Right cardiac atrium (tissue), 5 donors: ENCODE measurements around the gene PHYHD1. TPM values are rescaled to one million over a fixed set of nuclear protein-coding genes. Genes with fewer than 3 reads are reported as not detected.

Experiments used
- ATAC-seq, 2 donors: fragments of 200-7000 bp; cut with Tn5 transposase; one replicate each; pipeline versions ENCODE4 v1.8.0 to v1.9.1; 2020; ENCODE audit warnings: moderate library complexity in 2 of 2, mild to moderate bottlenecking in 1 of 2
- DNase-seq, 3 donors: peaks; one replicate each; pipeline ENCODE4 v3.0.0-alpha.2; 2020
- H3K27ac ChIP-seq: one replicate; pipeline ENCODE4 v1.5.1; 2013; ENCODE audit warnings: mild to moderate bottlenecking, low read length, control low read depth, moderate library complexity
- H3K27me3 ChIP-seq: one replicate; pipeline ENCODE4 v1.6.1; 2013; ENCODE audit not compliant: control insufficient read depth, insufficient read depth
- H3K4me1 ChIP-seq: one replicate; pipeline ENCODE4 v1.6.1; 2013; ENCODE audit warnings: low read length; ENCODE audit not compliant: control insufficient read depth, insufficient read depth
- H3K4me3 ChIP-seq: one replicate; pipeline ENCODE4 v1.5.1; 2013; ENCODE audit warnings: low read length, control low read depth
- H3K9me3 ChIP-seq: one replicate; pipeline ENCODE4 v1.6.1; 2013; ENCODE audit warnings: low read length; ENCODE audit not compliant: control insufficient read depth
- WGBS: extraction: QIAGEN DNeasy Blood & Tissue Kit; methylation state at CpG from one replicate; pipeline ENCODE4 v1.1.7; 2013; 5-methylcytosine and 5-hydroxymethylcytosine counted together
- intact Hi-C, 4 donors: fragments of 100-400 bp; cut with DNase I; formaldehyde crosslinking; loops; one replicate each; pipeline versions ENCODE4 v1.11.0 to v1.14.0; 2022 to 2023
- long read RNA-seq, 4 donors: library from polyadenylated mRNA; unstranded; transcript quantifications; one replicate each; pipeline ENCODE4 v2.0.0, GENCODE V29; 2020 to 2021
- polyA plus RNA-seq: library from polyadenylated mRNA; stranded (reverse); fragments of 200-250 nt; gene quantifications from one replicate; pipeline ENCODE4 v1.2.3, GENCODE V29; 2013
- total RNA-seq, 4 donors: library from RNA; stranded (reverse); fragmentation: NEBNext Ultra II Directional; extraction: Animal tissue kit (Norgen Biotek cat#: 25700); gene quantifications; one replicate each; pipeline ENCODE4 v1.2.1, GENCODE V29; 2021
- donor health status: healthy with polysubstance abuse.
- donor health status: DM: no; HTN: yes; CAD: no.
- donor health status: DM: no; HTN: no; CAD: no.
- donor health status: DM: no; HTN: yes; CAD: no; lungs with severe emphysema.
- donor health status: DM: yes; HTN: yes; CAD: no.

The PHYHD1 gene
- total RNA-seq (10 to 100 TPM; 30.4 to 64.4 (median 38.0) TPM), polyA plus RNA-seq (57.8 TPM)
- long read RNA-seq, donor 1, partial matches to known transcripts: 13 of 24 reads
- long read RNA-seq, donor 1, other reads (novel, unspliced or antisense): 9 of 24 reads
- long read RNA-seq, donor 2, partial matches to known transcripts: 5 of 16 reads
- long read RNA-seq, donor 2, other reads (novel, unspliced or antisense): 7 of 16 reads
- long read RNA-seq, donor 3, partial matches to known transcripts: 5 of 16 reads
- long read RNA-seq, donor 3, other reads (novel, unspliced or antisense): 10 of 16 reads
- long read RNA-seq, donor 4, partial matches to known transcripts: 13 of 24 reads
- long read RNA-seq, donor 4, other reads (novel, unspliced or antisense): 8 of 24 reads

- no peaks in the 10 kb centered on the region for H3K9me3 ChIP-seq
- peak within 1 kb of the TSS; percentile 93 for H3K27ac ChIP-seq
- intact Hi-C loops: loop anchor here in 3 of 4 donors (5.0 kb wide), 1 partner anchor 38 kb away; the partner anchor contains the start of genes KYAT1 (in 3 of the 3) and LRRC8A (in 3 of the 3)
- no peaks in the 10 kb centered on the region for H3K27me3 ChIP-seq
- peak; percentile 78 to 91 (median 87) for DNase-seq
- H3K4me3 ChIP-seq: peak within 1 kb of the TSS; percentile 54
- WGBS: 31% methylated on average over 13 of the region's 13 CpGs
- ATAC-seq: peak; percentile 37 to 58
- peaks cover 6% of the 10 kb centered on the region for H3K4me1 ChIP-seq
These were observed at the start of gene PHYHD1 for GRCh38 chr9:128920381-128921058. Gene PHYHD1 (plus strand): TSS chr9:128920982. CDS start chr9:128922324, 1,342 bp downstream.

- H3K4me1 ChIP-seq: peaks cover 8% of the 10 kb centered on the region
- no peak overlapping the region for H3K4me3 ChIP-seq
- peak overlapping the region; percentile 62 for H3K27ac ChIP-seq
- DNase-seq (no peak), ATAC-seq (no peak)
- 77% methylated on average over 5 of the region's 5 CpGs for WGBS
- no peaks in the 10 kb centered on the region for H3K27me3 ChIP-seq
- no peaks in the 10 kb centered on the region for H3K9me3 ChIP-seq
- intact Hi-C loops: no loop called here
These were observed 42.9 kb upstream of the PHYHD1 start for GRCh38 chr9:128877852-128878251.

GRCh38 chr9:128881884-128882676 is 38.7 kb upstream of the PHYHD1 start, which contains the start of the genes KYAT1 and LRRC8A:
Gene KYAT1 (minus strand): TSS chr9:128881950. CDS start chr9:128845405, 36,545 bp downstream.
Gene LRRC8A (plus strand): TSS chr9:128882133. CDS start chr9:128907165, 25,032 bp downstream.
- WGBS: under 1% methylated on average over 70 of the region's 70 CpGs
- H3K27me3 ChIP-seq: no peaks in the 10 kb centered on the region
- no peaks in the 10 kb centered on the region for H3K9me3 ChIP-seq
- ATAC-seq: peak; percentile 91
- peak within 1 kb of the TSS; percentile 90 for H3K4me3 ChIP-seq
- peak within 1 kb of the TSS; percentile 97 for H3K27ac ChIP-seq
- intact Hi-C loops: loop anchor here in 3 of 4 donors (5.0 kb wide), 1 partner anchor 40 kb away; the partner anchor contains the start of gene PHYHD1 (in 3 of the 3)
- H3K4me1 ChIP-seq: peaks cover 16% of the 10 kb centered on the region
- DNase-seq: peak; percentile 98 to 99 (median 99)

- peak overlapping the region; percentile 90 for H3K4me3 ChIP-seq
- ATAC-seq (peak in 1 of 2 donors; percentile 6), DNase-seq (peak in 2 of 3 donors; percentile 63 to 66)
- no peaks in the 10 kb centered on the region for H3K27me3 ChIP-seq
- no peaks in the 10 kb centered on the region for H3K9me3 ChIP-seq
- peaks cover 18% of the 10 kb centered on the region for H3K4me1 ChIP-seq
- intact Hi-C loops: loop anchor here in 3 of 4 donors (5.0 kb wide), 1 partner anchor 39 kb away; the partner anchor contains the start of gene PHYHD1 (in 3 of the 3)
- under 1% methylated on average over 19 of the region's 19 CpGs for WGBS
- H3K27ac ChIP-seq: peak overlapping the region; percentile 97
These were observed 37.8 kb upstream of the PHYHD1 start for GRCh38 chr9:128882677-128883603.

- H3K4me1 ChIP-seq: peaks cover 23% of the 10 kb centered on the region
These were observed 36.6 kb upstream of the PHYHD1 start for GRCh38 chr9:128884164-128884563.

GRCh38 chr9:128885376-128885775 is 35.4 kb upstream of the PHYHD1 start:
- DNase-seq: no peak
- no peak for ATAC-seq
- H3K9me3 ChIP-seq: no peaks in the 10 kb centered on the region
- intact Hi-C loops: no loop called here
- H3K27me3 ChIP-seq: no peaks in the 10 kb centered on the region
- peak overlapping the region; percentile 44 for H3K27ac ChIP-seq
- 86% methylated on average over 8 of the region's 8 CpGs for WGBS
- no peak overlapping the region for H3K4me3 ChIP-seq
- H3K4me1 ChIP-seq: peaks cover 18% of the 10 kb centered on the region

More at GRCh38 chr9:128884164-128884563, 36.6 kb upstream of the PHYHD1 start:
- DNase-seq (no peak), ATAC-seq (no peak)
- whole genome bisulfite sequencing: 46% methylated on average over 2 of the region's 2 CpGs
- no peak overlapping the region for H3K4me3 ChIP-seq
- intact Hi-C loops: loop anchor here in 3 of 4 donors (5.0 kb wide), 1 partner anchor 38 kb away; the partner anchor contains the start of gene PHYHD1 (in 3 of the 3)
- H3K9me3 ChIP-seq: no peaks in the 10 kb centered on the region
- H3K27me3 ChIP-seq: no peaks in the 10 kb centered on the region
- peak overlapping the region; percentile 0 for H3K27ac ChIP-seq

GRCh38 chr9:128885798-128886197 is 35.0 kb upstream of the PHYHD1 start:
- Histone ChIP-seq H3K4me1 (peaks cover 18% of the 10 kb centered on the region), H3K27me3 (no peaks in the 10 kb centered on the region), H3K4me3 (no peak overlapping the region), H3K9me3 (no peaks in the 10 kb centered on the region), H3K27ac (peak overlapping the region; percentile 44)
- DNase-seq (no peak), ATAC-seq (no peak)
- 60% methylated on average over 15 of the region's 15 CpGs for WGBS
- intact Hi-C loops: no loop called here

- intact Hi-C loops: no loop called here
- H3K9me3 ChIP-seq: no peaks in the 10 kb centered on the region
- no peaks in the 10 kb centered on the region for H3K27me3 ChIP-seq
- H3K27ac ChIP-seq: peak overlapping the region; percentile 44
- DNase-seq (no peak), ATAC-seq (no peak)
- 47% methylated on average over 13 of the region's 13 CpGs for WGBS
- H3K4me3 ChIP-seq: no peak overlapping the region
- H3K4me1 ChIP-seq: peaks cover 19% of the 10 kb centered on the region
These were observed 34.4 kb upstream of the PHYHD1 start for GRCh38 chr9:128886211-128886891.

GRCh38 chr9:128887049-128887448 is 33.7 kb upstream of the PHYHD1 start:
- DNase-seq: no peak
- H3K27me3 ChIP-seq: no peaks in the 10 kb centered on the region
- H3K4me3 ChIP-seq: no peak overlapping the region
- H3K27ac ChIP-seq: no peak overlapping the region
- no peaks in the 10 kb centered on the region for H3K9me3 ChIP-seq
- WGBS: 98% methylated on average over 3 of the region's 3 CpGs
- intact Hi-C loops: no loop called here
- H3K4me1 ChIP-seq: peaks cover 22% of the 10 kb centered on the region
- ATAC-seq: no peak
